Naive thymus-derived CD4-positive, alpha-beta T cell (primary cell): Measurements from ENCODE around the gene COL27A1. TPM values are rescaled to one million over a fixed set of nuclear protein-coding genes. Genes with fewer than 3 reads are reported as not detected.

ENCODE experiments used
- ATAC-seq: fragments of 150-1000 bp; cut with Tn5 transposase; 2 replicates; pipeline ENCODE4 v1.10.0; 2021; ENCODE audit warnings: mild to moderate bottlenecking, moderate library complexity
- CTCF ChIA-PET: fragments of 350-600 bp; sonication (Branson Sonifier 250); formaldehyde crosslinking; loops from one replicate; lab custom pipeline; 2021; ENCODE audit warnings: antibody characterized with exemption; lab: Charles Lee
- POLR2A ChIA-PET: fragments of 350-600 bp; sonication (Branson Sonifier 250); formaldehyde crosslinking; loops from one replicate; lab custom pipeline; 2021; ENCODE audit warnings: antibody characterized with exemption, inconsistent platforms; lab: Charles Lee
- DNase-seq, 9 donors: peaks; one replicate each; pipeline versions ENCODE4 v3.0.0 to v3.0.0-alpha.2; 2020 to 2022; ENCODE audit warnings: mixed read lengths in 1 of 9
- H3K27ac ChIP-seq: one replicate; pipeline ENCODE4 v1.7.0; 2013; ENCODE audit warnings: mild to moderate bottlenecking, low read depth, low read length, moderate library complexity
- H3K27me3 ChIP-seq, 2 donors: one replicate each; pipeline ENCODE4 v1.7.0; 2013; ENCODE audit warnings: low read length in 2 of 2, mild to moderate bottlenecking in 2 of 2, moderate library complexity in 2 of 2; ENCODE audit not compliant: control insufficient read depth in 2 of 2, insufficient read depth in 2 of 2
- H3K36me3 ChIP-seq, 3 experiments: 1 replicate in 2 of 3; 2 replicates in 1 of 3; pipeline ENCODE4 v1.7.0; 2013; ENCODE audit warnings: low read length in 3 of 3, mild to moderate bottlenecking in 3 of 3, moderate library complexity in 1 of 3; ENCODE audit not compliant: insufficient read depth in 3 of 3, control insufficient read depth in 2 of 3
- H3K4me1 ChIP-seq, 2 donors: one replicate each; pipeline ENCODE4 v1.7.0; 2013; ENCODE audit warnings: low read length in 2 of 2, mild to moderate bottlenecking in 2 of 2, moderate library complexity in 1 of 2; ENCODE audit not compliant: control insufficient read depth in 2 of 2, insufficient read depth in 2 of 2
- H3K4me3 ChIP-seq: 2 replicates; pipeline ENCODE4 v1.7.0; 2013; ENCODE audit warnings: mild to moderate bottlenecking, low read length
- H3K9me3 ChIP-seq, 3 experiments: 1 replicate in 2 of 3; 2 replicates in 1 of 3; pipeline ENCODE4 v1.7.0; 2013; ENCODE audit warnings: low read length in 3 of 3; ENCODE audit not compliant: control insufficient read depth in 2 of 3
- H3K27ac Mint-ChIP-seq, 9 donors: one replicate each; pipeline ENCODE4 v1.8.0; 2020 to 2022; ENCODE audit warnings: mixed read lengths in 9 of 9, mild to moderate bottlenecking in 8 of 9, moderate library complexity in 5 of 9, inconsistent platforms in 2 of 9
- H3K27me3 Mint-ChIP-seq, 5 donors: one replicate each; pipeline ENCODE4 v1.8.0; 2021 to 2022; ENCODE audit warnings: mixed read lengths in 5 of 5, mild to moderate bottlenecking in 1 of 5
- H3K36me3 Mint-ChIP-seq, 5 donors: one replicate each; pipeline ENCODE4 v1.8.0; 2020 to 2022; ENCODE audit warnings: mixed read lengths in 5 of 5, mild to moderate bottlenecking in 3 of 5, inconsistent platforms in 1 of 5
- H3K4me1 Mint-ChIP-seq, 7 donors: one replicate each; pipeline ENCODE4 v1.8.0; 2020 to 2022; ENCODE audit warnings: mixed read lengths in 7 of 7, mild to moderate bottlenecking in 3 of 7, inconsistent platforms in 1 of 7
- H3K4me3 Mint-ChIP-seq, 10 donors: one replicate each; pipeline ENCODE4 v1.8.0; 2020 to 2022; ENCODE audit warnings: mild to moderate bottlenecking in 10 of 10, mixed read lengths in 10 of 10, moderate library complexity in 6 of 10, inconsistent platforms in 2 of 10
- H3K9me3 Mint-ChIP-seq, 11 donors: one replicate each; pipeline ENCODE4 v1.8.0; 2020 to 2022; ENCODE audit warnings: mixed read lengths in 11 of 11, mild to moderate bottlenecking in 4 of 11, inconsistent platforms in 1 of 11, moderate library complexity in 1 of 11
- intact Hi-C, 2 donors: fragments of 100-400 bp; cut with micrococcal nuclease; formaldehyde crosslinking; loops; one replicate each; pipeline ENCODE4 v1.15.1; 2023
- polyA plus RNA-seq, 2 donors: library from polyadenylated mRNA; unstranded; fragments of 300-500 nt; fragmentation: Illumina TruSeq; gene quantifications; one replicate each; pipeline ENCODE4 v1.2.3, GENCODE V29; 2021
- total RNA-seq, 6 experiments: library from RNA in 5 of 6; stranded (reverse) in 5 of 6; gene quantifications; 1 replicate in 5 of 6; 2 replicates in 1 of 6; pipeline ENCODE4 v1.2.3 and lab custom pipeline; 2021 to 2026

COL27A1 gene
- total and polyA plus RNA-seq, 7 experiments from 2014 or later, result 1.2 to 2.4 (median 1.9) TPM; not detected in 2

GRCh38 chr9:114183006-114183405 lies 27.7 kb downstream of the COL27A1 start:
- ChIA-PET CTCF (no interaction called here), POLR2A (no interaction called here)
- Histone ChIP-seq H3K9me3 (no peaks in the 10 kb centered on the region), H3K4me1 (no peaks in the 10 kb centered on the region), H3K36me3 (no peaks in the 10 kb centered on the region), H3K27ac (no peak overlapping the region), H3K4me3 (no peak overlapping the region), H3K27me3 (no peaks in the 10 kb centered on the region)
- Mint-ChIP-seq H3K36me3 (no peaks in the 10 kb centered on the region), H3K9me3 (no peaks in the 10 kb centered on the region), H3K27me3 (peaks cover 0 to 3% (median 0%) of the 10 kb centered on the region in 5 donors), H3K4me3 (no peak overlapping the region), H3K27ac (no peak overlapping the region), H3K4me1 (no peaks in the 10 kb centered on the region)
- no peak for DNase-seq
- intact Hi-C loops, result no loop called here
- no peak for ATAC-seq

- Histone ChIP-seq H3K27ac (no peak overlapping the region), H3K27me3 (no peaks in the 10 kb centered on the region), H3K36me3 (no peaks in the 10 kb centered on the region), H3K4me3 (no peak overlapping the region), H3K9me3 (no peaks in the 10 kb centered on the region), H3K4me1 (no peaks in the 10 kb centered on the region)
- H3K4me1 Mint-ChIP-seq, result no peaks in the 10 kb centered on the region
- no peak overlapping the region for H3K4me3 Mint-ChIP-seq
- H3K36me3 Mint-ChIP-seq, result no peaks in the 10 kb centered on the region
- DNase-seq (no peak), ATAC-seq (no peak)
- POLR2A ChIA-PET, result no interaction called here
- peaks cover 0 to 5% (median 3%) of the 10 kb centered on the region in 11 donors for H3K9me3 Mint-ChIP-seq
- H3K27me3 Mint-ChIP-seq, result peaks cover 0 to 3% (median 0%) of the 10 kb centered on the region in 5 donors
- CTCF ChIA-PET, result no interaction called here
- no peak overlapping the region for H3K27ac Mint-ChIP-seq
- intact Hi-C loops, result no loop called here
Observed at GRCh38 chr9:114184071-114184470, 28.7 kb downstream of the COL27A1 start.

DNA sequence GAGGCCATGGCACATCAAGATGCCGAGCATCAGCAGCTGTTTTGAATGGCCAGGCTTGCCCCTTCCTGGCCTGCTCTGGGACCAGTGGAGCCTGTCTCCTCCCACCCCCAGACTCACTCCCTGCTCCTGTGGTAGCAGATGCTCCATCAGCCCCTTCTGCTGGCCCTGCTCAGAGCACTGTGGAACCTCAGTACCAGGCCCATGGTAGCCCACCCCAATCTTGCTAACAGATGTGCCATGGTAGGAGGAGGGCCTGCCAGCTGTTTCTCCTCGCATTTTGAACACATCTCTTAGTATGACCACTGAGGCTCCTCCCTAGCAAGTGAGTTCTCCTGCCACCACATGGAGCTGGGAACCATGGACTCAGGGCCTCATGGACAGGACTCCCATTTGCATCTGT lies 29.5 kb downstream of the COL27A1 start:
- DNase-seq (no peak), ATAC-seq (no peak)
- H3K27ac ChIP-seq, result no peak overlapping the region
- H3K27me3 ChIP-seq, result no peaks in the 10 kb centered on the region
- ChIA-PET CTCF (no interaction called here), POLR2A (no interaction called here)
- no peaks in the 10 kb centered on the region for H3K36me3 ChIP-seq
- no peak overlapping the region for H3K4me3 Mint-ChIP-seq
- H3K36me3 Mint-ChIP-seq, result no peaks in the 10 kb centered on the region
- H3K9me3 ChIP-seq, result peaks cover 0 to 2% (median 0%) of the 10 kb centered on the region in 3 experiments
- no peaks in the 10 kb centered on the region for H3K4me1 ChIP-seq
- H3K27me3 Mint-ChIP-seq, result peaks cover 0 to 3% (median 0%) of the 10 kb centered on the region in 5 donors
- no peaks in the 10 kb centered on the region for H3K4me1 Mint-ChIP-seq
- no peak overlapping the region for H3K4me3 ChIP-seq
- H3K9me3 Mint-ChIP-seq, result peaks cover 0 to 9% (median 5%) of the 10 kb centered on the region in 11 donors
- no peak overlapping the region for H3K27ac Mint-ChIP-seq
- intact Hi-C loops, result no loop called here

- intact Hi-C loops, result no loop called here
- Mint-ChIP-seq H3K27me3 (peaks cover 0 to 3% (median 0%) of the 10 kb centered on the region in 5 donors), H3K4me3 (no peak overlapping the region), H3K36me3 (peaks cover 0 to 3% (median 2%) of the 10 kb centered on the region in 5 donors), H3K9me3 (peaks cover 2 to 19% (median 7%) of the 10 kb centered on the region in 11 donors), H3K4me1 (no peaks in the 10 kb centered on the region), H3K27ac (no peak overlapping the region)
- H3K4me3 ChIP-seq, result no peak overlapping the region
- peaks cover 0 to 8% (median 0%) of the 10 kb centered on the region in 3 experiments for H3K9me3 ChIP-seq
- POLR2A ChIA-PET, result no interaction called here
- no peaks in the 10 kb centered on the region for H3K27me3 ChIP-seq
- H3K36me3 ChIP-seq, result no peaks in the 10 kb centered on the region
- CTCF ChIA-PET, result no interaction called here
- ATAC-seq (no peak), DNase-seq (no peak)
- H3K4me1 ChIP-seq, result no peaks in the 10 kb centered on the region
- no peak overlapping the region for H3K27ac ChIP-seq
Observed at GRCh38 chr9:114185570-114186490, 30.5 kb downstream of the COL27A1 start.

DNA sequence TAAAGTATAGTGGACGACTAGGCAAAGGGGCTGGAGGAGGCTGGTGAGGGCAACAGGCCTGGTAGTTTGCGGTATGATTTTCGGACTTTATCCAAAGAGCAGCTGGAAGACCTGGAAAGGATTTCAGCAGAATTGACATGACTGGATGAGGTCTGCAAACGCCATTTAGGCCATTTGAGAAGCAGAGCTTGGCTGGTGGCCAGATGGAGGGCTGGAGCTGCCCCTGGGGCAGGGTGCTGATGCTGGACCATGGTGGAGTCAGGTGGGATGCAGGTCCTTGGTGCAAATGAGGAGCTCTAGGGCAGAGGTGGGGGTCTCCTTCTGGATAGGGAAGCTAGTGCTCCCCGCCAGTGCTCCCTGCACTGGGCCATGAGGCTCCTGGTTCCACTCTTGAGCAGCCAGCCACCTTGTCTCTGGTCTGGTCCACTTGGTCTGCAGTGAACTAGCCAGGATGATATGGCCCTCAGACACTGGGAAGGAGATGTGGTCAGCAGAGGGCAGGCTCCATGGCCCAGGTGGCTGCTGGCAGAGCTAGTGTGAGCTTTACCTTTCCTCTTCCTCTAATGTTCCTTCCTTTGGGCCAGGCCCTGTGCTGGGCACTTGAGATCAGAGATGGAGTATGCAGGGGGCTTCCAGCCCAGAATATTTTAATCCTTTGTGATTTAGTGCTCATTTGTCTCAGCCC lies 31.4 kb downstream of the COL27A1 start:
- Histone ChIP-seq H3K4me3 (no peak overlapping the region), H3K27me3 (no peaks in the 10 kb centered on the region), H3K4me1 (no peaks in the 10 kb centered on the region), H3K9me3 (peaks cover 0 to 8% (median 0%) of the 10 kb centered on the region in 3 experiments), H3K27ac (no peak overlapping the region), H3K36me3 (no peaks in the 10 kb centered on the region)
- intact Hi-C loops, result no loop called here
- H3K4me1 Mint-ChIP-seq, result no peaks in the 10 kb centered on the region
- POLR2A ChIA-PET, result no interaction called here
- no peak overlapping the region for H3K27ac Mint-ChIP-seq
- peaks cover 4 to 26% (median 10%) of the 10 kb centered on the region in 11 donors for H3K9me3 Mint-ChIP-seq
- CTCF ChIA-PET, result no interaction called here
- DNase-seq (no peak), ATAC-seq (no peak)
- H3K27me3 Mint-ChIP-seq, result peaks cover 0 to 2% (median 0%) of the 10 kb centered on the region in 5 donors
- H3K36me3 Mint-ChIP-seq, result peaks cover 0 to 3% (median 2%) of the 10 kb centered on the region in 5 donors
- H3K4me3 Mint-ChIP-seq, result no peak overlapping the region

DNA sequence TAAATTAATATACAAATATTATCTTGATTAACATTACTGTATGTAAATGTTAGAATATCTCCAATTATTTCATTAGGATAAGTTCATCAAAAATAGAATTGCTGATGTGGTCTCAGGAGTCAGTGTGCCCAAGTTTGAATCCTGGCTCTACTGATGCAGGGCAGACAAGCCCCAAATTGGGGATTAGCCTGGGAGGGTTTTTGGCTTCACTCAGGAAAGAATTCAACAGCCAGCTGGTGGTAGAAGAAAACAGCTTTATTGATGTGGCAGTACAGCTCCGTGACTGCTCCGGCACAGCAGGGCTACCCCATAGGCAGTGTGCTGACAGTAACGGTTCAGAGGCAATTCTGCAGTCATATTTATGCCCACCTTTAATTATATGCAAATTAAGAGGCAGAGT lies 32.5 kb downstream of the COL27A1 start:
- ChIA-PET POLR2A (no interaction called here), CTCF (no interaction called here)
- H3K9me3 Mint-ChIP-seq, result peaks cover 4 to 26% (median 10%) of the 10 kb centered on the region in 11 donors
- ATAC-seq (no peak), DNase-seq (no peak)
- H3K27ac Mint-ChIP-seq, result no peak overlapping the region
- no peaks in the 10 kb centered on the region for H3K27me3 ChIP-seq
- H3K36me3 ChIP-seq, result no peaks in the 10 kb centered on the region
- H3K27ac ChIP-seq, result no peak overlapping the region
- no peaks in the 10 kb centered on the region for H3K4me1 Mint-ChIP-seq
- no peaks in the 10 kb centered on the region for H3K4me1 ChIP-seq
- intact Hi-C loops, result no loop called here
- peaks cover 0 to 4% (median 0%) of the 10 kb centered on the region in 5 donors for H3K27me3 Mint-ChIP-seq
- H3K4me3 ChIP-seq, result no peak overlapping the region
- no peak overlapping the region for H3K4me3 Mint-ChIP-seq
- peaks cover 0 to 3% (median 2%) of the 10 kb centered on the region in 5 donors for H3K36me3 Mint-ChIP-seq
- peaks cover 0 to 8% (median 0%) of the 10 kb centered on the region in 3 experiments for H3K9me3 ChIP-seq
